ENCODE measurements around the gene THAP7.

DNA sequence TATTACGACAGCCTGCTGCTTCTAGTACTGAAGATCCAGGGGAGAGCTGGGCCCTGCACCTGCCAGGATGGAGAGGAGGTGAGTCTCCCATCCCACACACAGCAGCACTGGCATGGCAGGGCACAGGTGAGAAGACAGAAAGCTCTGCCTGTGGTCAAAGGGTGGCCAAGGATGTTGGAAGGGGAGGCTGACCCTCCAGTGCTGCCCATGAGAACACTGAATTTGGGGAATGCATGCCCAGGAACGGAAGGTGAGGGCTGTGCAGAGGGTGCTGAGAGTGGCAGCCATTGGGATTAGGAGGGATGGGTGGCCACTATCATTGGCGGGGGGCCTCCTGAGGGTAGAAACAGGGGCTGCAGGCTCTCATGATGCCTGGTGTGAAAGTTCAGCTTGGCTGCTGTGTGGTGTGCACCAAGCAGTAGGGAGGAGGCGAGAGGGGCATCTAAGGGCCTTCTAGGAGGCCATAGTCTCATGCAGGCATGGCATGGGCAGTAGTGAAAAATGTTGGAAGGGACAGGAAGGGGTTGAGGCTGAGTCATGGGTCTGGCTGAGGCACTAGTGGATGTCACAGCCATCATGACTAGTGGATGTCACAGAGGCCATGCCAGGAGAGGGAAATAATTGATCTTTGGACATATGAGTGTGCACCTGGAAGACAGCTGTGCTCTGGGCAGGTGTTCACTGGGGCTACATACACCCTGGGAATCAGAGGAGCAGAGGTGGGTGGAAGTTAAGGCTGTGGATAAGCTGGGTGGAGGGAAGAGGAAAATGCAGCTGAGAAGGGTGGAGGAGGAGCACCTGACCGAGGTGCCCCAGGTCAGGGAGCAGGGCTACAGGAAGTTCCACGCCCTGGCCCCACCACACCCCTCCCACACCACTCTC is 41.3 kb upstream of the THAP7 start:
- TF ChIP-seq, protein P1, sequence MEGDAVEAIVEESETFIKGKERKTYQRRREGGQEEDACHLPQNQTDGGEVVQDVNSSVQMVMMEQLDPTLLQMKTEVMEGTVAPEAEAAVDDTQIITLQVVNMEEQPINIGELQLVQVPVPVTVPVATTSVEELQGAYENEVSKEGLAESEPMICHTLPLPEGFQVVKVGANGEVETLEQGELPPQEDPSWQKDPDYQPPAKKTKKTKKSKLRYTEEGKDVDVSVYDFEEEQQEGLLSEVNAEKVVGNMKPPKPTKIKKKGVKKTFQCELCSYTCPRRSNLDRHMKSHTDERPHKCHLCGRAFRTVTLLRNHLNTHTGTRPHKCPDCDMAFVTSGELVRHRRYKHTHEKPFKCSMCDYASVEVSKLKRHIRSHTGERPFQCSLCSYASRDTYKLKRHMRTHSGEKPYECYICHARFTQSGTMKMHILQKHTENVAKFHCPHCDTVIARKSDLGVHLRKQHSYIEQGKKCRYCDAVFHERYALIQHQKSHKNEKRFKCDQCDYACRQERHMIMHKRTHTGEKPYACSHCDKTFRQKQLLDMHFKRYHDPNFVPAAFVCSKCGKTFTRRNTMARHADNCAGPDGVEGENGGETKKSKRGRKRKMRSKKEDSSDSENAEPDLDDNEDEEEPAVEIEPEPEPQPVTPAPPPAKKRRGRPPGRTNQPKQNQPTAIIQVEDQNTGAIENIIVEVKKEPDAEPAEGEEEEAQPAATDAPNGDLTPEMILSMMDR (IDR thresholded peaks at IDR 0.05; ENCODE audit: borderline replicate concordance, extremely low read depth, low read length, poor library complexity, severe bottlenecking) = no peak
- TF ChIP-seq EZH2 (IDR thresholded peaks at IDR 0.05; ENCODE audit: borderline replicate concordance, low read depth, low read length, severe bottlenecking) = no peak

Measured in DND-41 (cell line).